PFSK-1 (cell line): ENCODE data around the gene NRXN3.

Experiments used
- FOXP2 ChIP-seq: optimal IDR thresholded peaks from 2 replicates; pipeline ENCODE3; 2011; ENCODE audit warnings: borderline replicate concordance, control low read depth, inconsistent platforms; ENCODE audit not compliant: insufficient read depth; ENCODE audit errors: extremely low read length, extremely low read depth
- POLR2AphosphoS5 ChIP-seq: IDR thresholded peaks from 2 replicates; pipeline ENCODE4 v1.6.1; 2012; ENCODE audit warnings: low read depth, mild to moderate bottlenecking, control low read depth, low read length, moderate library complexity
- REST ChIP-seq, 2 experiments: IDR thresholded peaks; 2 replicates each; pipeline versions ENCODE4 v1.6.1 to v1.8.0; 2011 to 2012; ENCODE audit warnings: low read depth in 2 of 2, low read length in 2 of 2, control low read depth in 1 of 2, inconsistent platforms in 1 of 2, mild to moderate bottlenecking in 1 of 2, moderate library complexity in 1 of 2; ENCODE audit not compliant: insufficient read depth in 1 of 2
- SIN3A ChIP-seq: IDR thresholded peaks from 2 replicates; pipeline ENCODE4 v1.6.1; 2012; ENCODE audit warnings: mild to moderate bottlenecking, low read length, moderate library complexity, borderline replicate concordance; ENCODE audit not compliant: insufficient read depth
- TAF1 ChIP-seq: IDR thresholded peaks from 2 replicates; pipeline ENCODE4 v1.6.1; 2012; ENCODE audit warnings: low read length, control low read depth, borderline replicate concordance; ENCODE audit not compliant: insufficient read depth

Gene NRXN3

GRCh38 chr14:78202976-78203375 lies 32.8 kb downstream of the NRXN3 start:
- no peak for TF ChIP-seq REST (IDR thresholded peaks at IDR 0.05; ENCODE audit: insufficient read depth in 1 of 2, low read depth in 2 of 2, low read length in 2 of 2)
- TF ChIP-seq TAF1, result no peak
- no peak for TF ChIP-seq FOXP2
- no peak for TF ChIP-seq POLR2AphosphoS5
- TF ChIP-seq SIN3A, result no peak

GRCh38 chr14:78207414-78207813 lies 37.2 kb downstream of the NRXN3 start:
- TF ChIP-seq REST (IDR thresholded peaks at IDR 0.05; ENCODE audit: insufficient read depth in 1 of 2, low read depth in 2 of 2, low read length in 2 of 2) (no peak), FOXP2 (no peak), POLR2AphosphoS5 (no peak), TAF1 (no peak), SIN3A (no peak)

GRCh38 chr14:78220273-78220672 lies 50.1 kb downstream of the NRXN3 start:
- TF ChIP-seq TAF1, result no peak
- no peak for TF ChIP-seq POLR2AphosphoS5
- TF ChIP-seq SIN3A, result no peak
- TF ChIP-seq REST (IDR thresholded peaks at IDR 0.05; ENCODE audit: insufficient read depth in 1 of 2, low read depth in 2 of 2, low read length in 2 of 2), result no peak
- TF ChIP-seq FOXP2, result no peak

- TF ChIP-seq FOXP2, result no peak
- no peak for TF ChIP-seq REST (IDR thresholded peaks at IDR 0.05; ENCODE audit: insufficient read depth in 1 of 2, low read depth in 2 of 2, low read length in 2 of 2)
- TF ChIP-seq SIN3A, result no peak
- TF ChIP-seq TAF1, result no peak
- TF ChIP-seq POLR2AphosphoS5, result no peak
Measured at GRCh38 chr14:78222746-78223145, 52.6 kb downstream of the NRXN3 start.

- TF ChIP-seq REST (IDR thresholded peaks at IDR 0.05; ENCODE audit: insufficient read depth in 1 of 2, low read depth in 2 of 2, low read length in 2 of 2) (no peak), FOXP2 (no peak), POLR2AphosphoS5 (no peak), TAF1 (no peak), SIN3A (no peak)
Measured at GRCh38 chr14:78227248-78228077, 57.3 kb downstream of the NRXN3 start.
